IMR-90 (cell line): ENCODE results near the gene DLL1. TPM values are rescaled to one million over a fixed set of nuclear protein-coding genes. Genes with fewer than 3 reads are reported as not detected.

Experiments
- ATAC-seq: fragments of 200-7000 bp; cut with Tn5 transposase; 2 replicates; pipeline ENCODE4 v1.9.1; 2020; ENCODE audit warnings: low read depth, mild to moderate bottlenecking, moderate library complexity
- BruUV-seq: library from RNA; stranded (reverse); fragments of 400-500 nt; replicated peaks from 2 replicates; lab custom pipeline; 2021; lab: Mats Ljungman, UMichigan
- CTCF ChIA-PET: fragments of 300-600 bp; formaldehyde crosslinking; extraction: SDS; loops from one replicate; lab custom pipeline; 2021; ENCODE audit warnings: antibody characterized with exemption; lab: Yijun Ruan, JAX
- POLR2A ChIA-PET: fragments of 300-600 bp; sonication (Branson Sonifier 250); formaldehyde crosslinking; loops from one replicate; lab custom pipeline; 2022; ENCODE audit warnings: antibody characterized with exemption; ENCODE audit not compliant: unreplicated experiment; lab: Charles Lee
- DNase-seq: peaks from one replicate; pipeline ENCODE4 v3.0.0; 2013
- H2AFZ ChIP-seq: replicated peaks from 2 replicates; pipeline ENCODE3; 2013; ENCODE audit warnings: low read length, mild to moderate bottlenecking; ENCODE audit not compliant: poor library complexity
- H2AK5ac ChIP-seq: 2 replicates; pipeline ENCODE4 v1.6.1; 2013; ENCODE audit warnings: low read depth, low read length, inconsistent platforms
- H2AK9ac ChIP-seq: replicated peaks from 2 replicates; pipeline ENCODE3; 2013; ENCODE audit warnings: mild to moderate bottlenecking, low read depth, low read length, moderate library complexity; ENCODE audit not compliant: poor library complexity
- H2BK120ac ChIP-seq: 2 replicates; pipeline ENCODE4 v1.6.1; 2013; ENCODE audit warnings: low read depth, low read length, inconsistent platforms
- H2BK15ac ChIP-seq: 3 replicates; pipeline ENCODE4 v1.6.1; 2013; ENCODE audit warnings: low read depth, low read length, inconsistent platforms
- H2BK20ac ChIP-seq: 2 replicates; pipeline ENCODE4 v1.6.1; 2013; ENCODE audit warnings: low read depth, mild to moderate bottlenecking, inconsistent platforms, low read length, moderate library complexity
- H2BK5ac ChIP-seq: 2 replicates; pipeline ENCODE4 v1.6.1; 2013; ENCODE audit warnings: mild to moderate bottlenecking, low read depth, low read length, inconsistent platforms; ENCODE audit not compliant: poor library complexity, severe bottlenecking
- H3K14ac ChIP-seq: replicated peaks from 2 replicates; pipeline ENCODE4 v1.6.1; 2013; ENCODE audit warnings: low read depth, low read length, inconsistent platforms
- H3K18ac ChIP-seq: 2 replicates; pipeline ENCODE4 v1.6.1; 2013; ENCODE audit warnings: low read depth, low read length, control low read depth
- H3K23ac ChIP-seq: 2 replicates; pipeline ENCODE4 v1.6.1; 2013; ENCODE audit warnings: low read depth, low read length, inconsistent platforms
- H3K27ac ChIP-seq: 2 replicates; pipeline ENCODE4 v1.5.1; 2013; ENCODE audit warnings: mild to moderate bottlenecking, control low read depth, low read length; ENCODE audit not compliant: insufficient read depth
- H3K27me3 ChIP-seq: 2 replicates; pipeline ENCODE4 v1.6.1; 2013; ENCODE audit warnings: low read length; ENCODE audit not compliant: control insufficient read depth, insufficient read depth
- H3K36me3 ChIP-seq: 2 replicates; pipeline ENCODE4 v1.6.1; 2013; ENCODE audit warnings: low read length, mixed read lengths; ENCODE audit not compliant: control insufficient read depth, insufficient read depth
- H3K4ac ChIP-seq: 2 replicates; pipeline ENCODE4 v1.6.1; 2013; ENCODE audit warnings: low read depth, low read length, inconsistent platforms
- H3K4me1 ChIP-seq: 2 replicates; pipeline ENCODE4 v1.6.1; 2013; ENCODE audit warnings: low read length, mixed read lengths; ENCODE audit not compliant: control insufficient read depth, insufficient read depth
- H3K4me2 ChIP-seq: 2 replicates; pipeline ENCODE4 v1.6.1; 2013; ENCODE audit warnings: low read depth, mild to moderate bottlenecking, control low read depth, low read length, moderate library complexity
- H3K4me3 ChIP-seq: 2 replicates; pipeline ENCODE4 v1.5.1; 2013; ENCODE audit warnings: low read depth, mild to moderate bottlenecking, control low read depth, low read length, moderate library complexity; ENCODE audit not compliant: insufficient read depth
- H3K56ac ChIP-seq: 2 replicates; pipeline ENCODE4 v1.6.1; 2013; ENCODE audit warnings: low read length, inconsistent platforms; ENCODE audit not compliant: insufficient read depth; ENCODE audit errors: extremely low read depth
- H3K79me1 ChIP-seq, 2 experiments: 2 replicates each; pipeline ENCODE4 v1.6.1; 2013; ENCODE audit warnings: low read length in 2 of 2, inconsistent platforms in 1 of 2, low read depth in 1 of 2
- H3K9ac ChIP-seq: 2 replicates; pipeline ENCODE4 v1.6.1; 2013; ENCODE audit warnings: low read depth, low read length, control low read depth
- H3K9me1 ChIP-seq: 2 replicates; pipeline ENCODE4 v1.6.1; 2013; ENCODE audit warnings: low read length, inconsistent platforms; ENCODE audit not compliant: insufficient read depth
- H3K9me3 ChIP-seq: 2 replicates; pipeline ENCODE4 v1.6.1; 2013; ENCODE audit warnings: low read length; ENCODE audit not compliant: control insufficient read depth, insufficient read depth
- H4K20me1 ChIP-seq: 2 replicates; pipeline ENCODE4 v1.6.1; 2013; ENCODE audit warnings: low read length, inconsistent platforms; ENCODE audit not compliant: insufficient read depth
- H4K5ac ChIP-seq: 2 replicates; pipeline ENCODE4 v1.6.1; 2013; ENCODE audit warnings: mild to moderate bottlenecking, low read depth, low read length, control low read depth
- H4K8ac ChIP-seq, 2 experiments: 2 replicates each; pipeline ENCODE4 v1.6.1; 2013; ENCODE audit warnings: low read depth in 2 of 2, low read length in 2 of 2, control low read depth in 1 of 2, inconsistent platforms in 1 of 2
- H4K91ac ChIP-seq: 2 replicates; pipeline ENCODE4 v1.6.1; 2013; ENCODE audit warnings: low read depth, low read length, inconsistent platforms; ENCODE audit not compliant: insufficient read depth
- ELK1 ChIP-seq: fragments of 150-350 bp; IDR thresholded peaks from 2 replicates; pipeline ENCODE4 v1.6.1; 2016; ENCODE audit warnings: low read depth, mild to moderate bottlenecking, low read length, moderate library complexity, borderline replicate concordance
- MAFK ChIP-seq: IDR thresholded peaks from 2 replicates; pipeline ENCODE4 v1.6.1; 2012; ENCODE audit warnings: low read depth, low read length, improper control_type of control experiment
- MXI1 ChIP-seq: IDR thresholded peaks from 2 replicates; pipeline ENCODE4 v1.6.1; 2012; ENCODE audit warnings: low read depth, mild to moderate bottlenecking, low read length, moderate library complexity, borderline replicate concordance
- NFE2L2 ChIP-seq: fragments of 150-350 bp; IDR thresholded peaks from 2 replicates; pipeline ENCODE4 v1.6.1; 2016; ENCODE audit warnings: low read depth, mild to moderate bottlenecking, low read length
- POLR2A ChIP-seq: IDR thresholded peaks from 2 replicates; pipeline ENCODE4 v1.6.1; 2012; ENCODE audit warnings: mild to moderate bottlenecking, low read depth, low read length
- RCOR1 ChIP-seq: IDR thresholded peaks from 2 replicates; pipeline ENCODE4 v1.6.1; 2012; ENCODE audit warnings: mild to moderate bottlenecking, low read length, improper control_type of control experiment; ENCODE audit not compliant: insufficient replicate concordance
- RFX5 ChIP-seq: IDR thresholded peaks from 2 replicates; pipeline ENCODE4 v1.8.0; 2012; ENCODE audit warnings: low read depth, mild to moderate bottlenecking, low read length, moderate library complexity
- SMC3 ChIP-seq: fragments of 150-350 bp; IDR thresholded peaks from 2 replicates; pipeline ENCODE4 v1.6.1; 2016; ENCODE audit warnings: low read depth, mild to moderate bottlenecking, antibody characterized with exemption, low read length, moderate library complexity
- WGBS, 2 experiments: methylation state at CpG; one replicate each; pipeline versions ENCODE4 v1.1.5 to v1.1.7; 2013; ENCODE audit warnings: missing lambda C conversion rate in 2 of 2; ENCODE audit not compliant: insufficient read length in 1 of 2; ENCODE audit errors: extremely low coverage in 2 of 2; 5-methylcytosine and 5-hydroxymethylcytosine counted together
- dilution Hi-C: fragments of 300-500 bp; cut with HindIII; formaldehyde crosslinking; loops from one replicate; pipeline ENCODE4 v1.14.3; 2018; ENCODE audit warnings: low sequenced_read_pairs; ENCODE audit not compliant: unreplicated experiment
- in situ Hi-C: fragments of 300-500 bp; cut with MboI; formaldehyde crosslinking; loops from 3 replicates; pipeline ENCODE4 v1.14.3; 2019; ENCODE audit warnings: low sequenced_read_pairs, inconsistent platforms, mixed read lengths
- intact Hi-C: fragments of 100-400 bp; cut with micrococcal nuclease; formaldehyde crosslinking; loops from 2 replicates; pipeline ENCODE4 v1.10.0; 2022
- polyA plus RNA-seq, 3 experiments: library from polyadenylated mRNA; depleted of rRNA; stranded (reverse); fragments of >200 nt; gene quantifications; 2 replicates each; pipeline ENCODE4 v1.2.3, GENCODE V29; 2012; ENCODE audit warnings: low replicate concordance in 1 of 3
- total RNA-seq: library from RNA; depleted of rRNA; stranded (reverse); fragments of >200 nt; gene quantifications from 2 replicates; pipeline ENCODE4 v1.2.3, GENCODE V29; 2012

DLL1 gene
- total and polyA plus RNA-seq, 2 of the 4 experiments (the other 2 are of a cell fraction), result under 0.01 to 0.31 TPM

GRCh38 chr6:170235391-170236125 is 55.3 kb downstream of the DLL1 start:
- POLR2A ChIA-PET, result interaction anchor here (0.6 kb wide), 1 partner anchor 15 kb away, joined by 8 read pairs; no protein-coding TSS in a partner anchor
- Histone ChIP-seq H4K5ac (no peak overlapping the region), H3K23ac (no peak overlapping the region), H4K91ac (no peak overlapping the region), H2BK20ac (no peak overlapping the region), H3K4ac (no peak overlapping the region), H2AK5ac (no peak overlapping the region), H3K14ac (no peak overlapping the region), H4K20me1 (no peaks in the 10 kb centered on the region), H3K27ac (no peak overlapping the region), H2AK9ac (no peak overlapping the region), H3K9me3 (no peaks in the 10 kb centered on the region), H3K18ac (no peak overlapping the region), H3K36me3 (no peaks in the 10 kb centered on the region), H3K56ac (no peak overlapping the region), H3K9ac (no peak overlapping the region), H2BK15ac (no peak overlapping the region), H2AFZ (no peak overlapping the region), H3K27me3 (peaks cover 2% of the 10 kb centered on the region; the same call in 1 of the 2 replicates), H4K8ac (no peak overlapping the region), H3K9me1 (no peaks in the 10 kb centered on the region), H3K4me1 (peaks cover 12% of the 10 kb centered on the region; the same call in 1 of the 2 replicates), H2BK120ac (no peak overlapping the region), H3K4me3 (no peak overlapping the region), H3K79me1 (no peaks in the 10 kb centered on the region), H3K4me2 (no peak overlapping the region), H2BK5ac (no peak overlapping the region)
- TF ChIP-seq NFE2L2 (no peak), MAFK (no peak), RFX5 (no peak), ELK1 (no peak), POLR2A (no peak), MXI1 (no peak), SMC3 (no peak), RCOR1 (no peak)
- DNase-seq (no peak), ATAC-seq (no peak)
- CTCF ChIA-PET, result no interaction called here
- dilution Hi-C loops, result no loop called here
- intact Hi-C loops, result no loop called here
- no TSS peak for BruUV-seq
- in situ Hi-C loops, result no loop called here
- WGBS, 2 experiments, result 100% methylated on average over 3 of the region's 16 CpGs; no CpG with 5 or more reads in 1 of the 2 experiments
